HG03469 (cell line): ENCODE results near the gene CCDC27.
"Not testable (repeated sequence)": the region's sequence is repeated elsewhere in the genome, so short reads cannot be mapped to it uniquely, and the experiment has no call there.

Experiments used
- ATAC-seq: cut with Tn5 transposase; IDR thresholded peaks from one replicate; pipeline ENCODE4 v1.9.1; 2021; ENCODE audit warnings: mild to moderate bottlenecking, moderate library complexity, moderate number of reproducible peaks; ENCODE audit not compliant: unreplicated experiment

CCDC27 gene

DNA sequence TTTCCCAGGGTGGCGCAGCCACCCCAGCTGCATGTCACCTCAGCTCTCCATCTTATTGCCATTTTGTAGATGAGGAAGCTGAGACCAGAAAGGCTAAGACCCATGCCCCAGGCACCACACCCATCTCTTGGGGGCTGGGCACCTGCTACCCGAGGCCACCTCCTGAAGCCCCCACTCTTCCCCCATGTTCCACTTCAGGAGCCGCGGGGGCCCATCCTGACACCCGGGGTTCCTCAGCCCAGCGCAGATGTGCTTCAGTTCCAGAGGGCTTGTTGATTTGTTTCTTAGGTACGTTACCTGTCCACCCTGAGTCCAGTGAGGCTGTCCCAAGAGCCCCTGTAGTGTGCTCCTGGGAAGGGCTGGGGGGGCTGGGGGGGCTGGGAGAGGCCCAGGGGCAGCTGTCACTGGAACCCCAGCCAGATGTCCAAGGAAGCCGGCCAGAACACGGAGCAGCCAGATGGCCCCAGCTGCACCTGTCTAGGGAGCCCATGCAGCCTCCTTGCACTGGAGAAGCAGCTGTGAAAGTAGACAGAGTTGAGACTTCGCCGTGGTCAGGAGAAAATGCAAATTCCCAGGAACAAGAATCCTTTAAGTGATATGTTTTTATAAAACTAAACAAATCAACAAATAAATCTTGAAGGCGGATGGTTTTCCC, 17.1 kb upstream of the CCDC27 start:
- no peak for ATAC-seq

DNA sequence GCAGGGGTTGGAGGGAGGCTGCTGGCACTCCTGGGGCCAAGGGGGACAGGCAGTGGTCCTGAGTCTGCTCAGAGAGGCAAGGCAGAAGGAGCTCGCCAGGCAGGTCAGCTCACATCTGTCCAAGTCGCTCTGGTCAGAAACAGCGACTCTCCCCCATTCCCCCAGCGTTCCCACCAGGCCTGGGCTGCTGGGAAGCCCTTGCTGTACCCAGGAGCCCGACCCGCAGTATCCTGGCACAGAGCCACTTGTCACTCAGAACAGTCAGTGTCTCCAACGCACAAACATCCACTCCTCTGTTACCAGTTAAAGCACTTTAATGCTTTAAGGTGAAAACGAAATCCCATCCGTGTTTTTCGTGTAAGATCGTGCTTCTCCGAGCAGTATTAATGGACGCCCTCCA, 16.6 kb upstream of the CCDC27 start:
- ATAC-seq, result no peak

DNA sequence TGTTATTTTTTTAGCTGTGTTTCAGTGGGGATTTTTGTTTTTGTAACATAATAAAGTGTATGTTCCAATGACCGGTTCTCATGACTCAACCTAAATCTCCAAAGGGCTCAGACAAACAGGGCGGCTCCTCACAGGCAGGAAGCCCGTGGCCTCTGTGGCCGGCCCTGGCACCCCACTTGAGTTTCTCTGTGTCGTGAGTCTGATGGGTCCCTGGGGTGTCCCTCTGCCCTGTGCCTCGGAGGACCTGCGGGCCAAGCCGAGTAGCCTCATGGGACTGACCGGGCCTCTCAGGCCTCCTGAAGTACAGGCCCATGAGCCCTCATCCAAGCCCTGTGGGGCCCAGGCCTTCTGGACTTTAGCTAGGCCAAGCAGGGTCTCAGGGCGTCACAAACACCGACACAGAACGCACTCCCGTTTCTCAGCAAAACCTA, 16.1 kb upstream of the CCDC27 start:
- no peak for ATAC-seq

DNA sequence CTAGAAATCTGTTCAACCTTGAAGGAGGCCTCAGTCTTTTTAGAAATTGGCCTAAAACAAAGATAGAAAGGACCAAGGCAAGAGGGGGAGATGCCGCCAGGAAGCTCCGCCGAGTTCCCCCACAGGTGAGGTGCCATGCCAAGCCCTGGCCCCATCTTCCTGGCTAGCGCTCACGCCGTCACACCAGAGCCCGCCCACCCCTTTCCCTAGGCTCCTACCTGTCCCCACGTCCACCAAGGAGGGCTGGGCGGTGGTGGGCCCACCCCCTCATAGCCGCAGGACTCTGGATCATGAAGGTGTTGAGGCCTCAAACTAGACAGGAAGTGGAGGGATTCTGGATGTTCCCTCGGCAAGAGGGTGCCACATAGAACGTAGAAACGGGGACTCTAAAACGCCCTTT, 15.5 kb upstream of the CCDC27 start:
- ATAC-seq, result no peak

DNA sequence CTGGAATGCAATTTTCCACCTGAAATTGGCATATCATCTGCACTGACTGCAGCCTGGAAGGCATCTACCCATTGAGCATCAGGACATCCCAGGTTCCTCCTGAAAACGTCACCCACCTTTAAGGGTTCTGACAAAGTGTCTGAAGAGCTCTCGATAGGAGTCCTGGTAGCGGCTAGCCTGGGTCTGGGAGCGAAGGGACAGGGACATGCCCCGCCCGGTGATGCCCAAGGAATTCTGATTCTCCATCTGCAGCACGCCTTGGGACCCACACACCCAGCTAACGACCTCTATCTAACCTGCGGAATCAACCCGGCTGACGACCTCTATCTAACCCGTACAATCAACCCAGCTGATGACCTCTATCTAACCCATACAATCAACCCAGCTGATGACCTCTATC, 13.3 kb upstream of the CCDC27 start:
- no peak for ATAC-seq

DNA sequence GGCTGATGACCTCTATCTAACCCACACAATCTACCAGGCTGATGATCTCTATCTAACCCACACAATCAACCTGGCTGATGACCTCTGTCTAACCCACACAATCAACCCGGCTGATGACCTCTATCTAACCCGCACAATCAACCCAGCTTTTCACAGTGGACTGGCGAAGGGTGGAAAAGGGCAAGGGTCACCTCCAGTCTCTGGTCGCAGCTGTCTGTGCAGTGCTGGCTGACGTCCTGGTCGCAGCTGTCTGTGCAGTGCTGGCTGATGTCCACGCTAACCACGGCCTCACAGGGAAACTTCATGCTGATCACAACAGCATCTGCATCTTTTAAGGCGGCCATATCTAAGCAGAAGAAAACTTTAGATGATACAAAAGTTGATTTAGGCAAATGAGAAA, 12.2 kb upstream of the CCDC27 start:
- ATAC-seq, result no peak

DNA sequence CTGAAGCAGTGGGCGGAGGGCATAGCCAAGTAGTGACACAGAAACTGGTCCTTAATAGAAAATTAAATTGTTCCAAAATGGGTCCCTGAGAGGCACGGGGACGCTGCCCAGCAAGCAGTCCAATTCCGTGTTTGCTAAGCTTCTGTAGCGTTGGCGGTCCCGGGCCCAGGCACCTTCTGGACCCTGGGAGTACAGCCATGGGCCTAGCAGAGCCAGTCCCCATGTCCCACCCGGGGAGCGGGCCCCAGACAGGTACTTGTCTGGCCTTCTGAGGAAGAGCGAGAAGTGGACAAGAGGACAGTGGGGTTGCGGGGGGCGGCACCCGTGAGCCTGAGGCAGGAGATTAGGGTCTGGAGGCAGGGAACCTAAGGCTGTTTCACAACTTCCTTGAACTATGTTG, 11.5 kb upstream of the CCDC27 start:
- no peak for ATAC-seq

DNA sequence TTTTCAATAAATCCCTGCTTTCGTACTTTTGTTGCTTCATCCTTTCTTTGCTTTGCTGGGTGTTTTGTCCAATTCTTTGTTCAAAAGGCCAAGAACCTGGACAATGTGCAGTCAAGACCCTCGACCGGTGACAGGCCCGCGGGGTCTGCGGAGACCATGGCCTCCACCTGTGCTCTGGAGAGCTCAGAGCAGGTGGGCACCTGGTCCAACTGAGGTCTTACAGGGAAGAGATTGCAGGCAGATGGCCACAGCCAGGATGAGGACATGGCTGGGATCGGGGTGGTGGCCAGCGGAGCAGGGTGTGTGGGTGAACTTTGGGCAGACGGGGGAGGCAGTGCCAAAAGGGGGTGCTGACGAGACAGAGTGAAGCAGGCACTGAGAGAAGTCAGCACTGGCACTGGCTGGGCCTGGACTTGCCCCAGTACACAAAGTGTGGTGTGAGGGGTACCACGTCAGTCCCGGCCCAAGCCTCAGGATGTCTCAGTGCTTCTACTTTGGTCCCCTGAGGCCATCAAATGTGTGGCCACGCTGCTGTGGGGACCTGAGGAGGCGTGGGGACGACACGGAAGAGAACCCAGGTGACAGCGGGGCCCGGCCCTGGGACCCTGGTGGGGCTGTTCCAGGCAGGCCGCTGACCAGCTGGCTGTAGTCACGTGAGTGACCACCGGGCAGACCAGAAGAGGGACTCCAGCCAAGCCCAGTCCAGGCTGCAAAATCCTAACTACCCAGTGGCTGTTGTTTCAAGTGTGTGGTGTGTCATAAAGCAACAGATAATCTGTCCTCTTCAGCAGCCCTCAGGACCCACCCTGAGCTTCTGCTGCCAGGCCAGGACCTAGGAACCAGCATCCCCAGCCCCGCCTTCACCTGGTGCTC, 10.4 kb upstream of the CCDC27 start:
- ATAC-seq, result no peak

DNA sequence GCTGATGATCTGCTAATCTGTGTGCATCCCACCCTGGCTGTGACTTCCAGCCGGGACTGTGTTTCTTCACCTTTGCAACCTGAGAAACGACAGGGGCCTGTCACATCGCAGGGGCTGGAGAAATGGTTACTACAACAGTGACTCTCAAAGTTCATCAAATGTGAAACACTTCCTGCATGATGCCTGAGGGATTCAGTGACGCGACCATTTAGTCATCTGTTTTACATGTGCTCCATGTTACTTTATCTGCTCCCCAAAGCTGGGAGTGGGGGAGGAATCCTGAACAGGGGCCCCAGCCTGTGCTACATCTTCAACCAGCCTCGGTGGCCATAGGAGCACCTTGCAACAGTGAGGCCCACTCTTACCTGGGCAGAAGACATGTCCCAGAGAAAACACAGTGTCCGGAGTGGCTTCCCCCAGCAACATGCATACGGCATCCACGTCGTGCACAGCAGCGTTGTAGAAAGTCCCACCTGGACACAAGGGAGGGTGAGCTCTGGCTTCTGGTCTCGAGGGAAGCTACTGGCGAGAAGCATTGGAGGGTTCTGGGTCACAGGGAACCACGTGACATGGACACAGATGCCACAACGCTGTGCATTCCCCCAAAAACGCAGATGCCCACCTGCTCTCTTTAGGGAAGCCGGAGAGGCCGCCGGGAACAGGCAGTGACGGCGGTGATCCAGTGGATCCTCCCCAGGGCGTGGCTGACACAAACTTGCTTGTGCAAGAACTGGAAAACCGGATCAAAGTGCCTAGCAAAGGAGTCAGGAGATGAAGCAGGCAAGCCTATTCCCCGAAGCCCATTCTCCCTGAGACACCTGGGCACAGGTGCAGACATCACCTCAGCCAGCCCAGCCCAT, 9.6 kb upstream of the CCDC27 start:
- no peak for ATAC-seq

DNA sequence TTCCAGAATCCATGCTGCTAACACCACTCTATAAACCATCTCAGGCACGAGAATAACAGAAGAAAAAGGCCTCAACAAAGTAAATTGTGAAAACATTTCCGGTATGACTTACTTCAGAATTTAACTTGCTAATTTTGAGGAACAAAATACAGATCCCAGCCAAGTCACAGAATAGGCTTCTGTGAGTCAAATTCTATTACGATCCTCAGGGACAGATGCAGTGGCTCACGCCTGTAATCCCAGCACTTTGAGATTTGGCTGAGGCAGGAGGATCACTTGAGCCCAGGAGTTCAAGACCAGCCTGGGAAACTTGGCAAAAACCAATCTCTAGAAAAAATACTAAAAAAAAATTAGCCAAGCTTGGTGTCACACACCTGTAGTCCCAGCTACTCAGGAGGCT, 8.8 kb upstream of the CCDC27 start:
- ATAC-seq, result no peak

DNA sequence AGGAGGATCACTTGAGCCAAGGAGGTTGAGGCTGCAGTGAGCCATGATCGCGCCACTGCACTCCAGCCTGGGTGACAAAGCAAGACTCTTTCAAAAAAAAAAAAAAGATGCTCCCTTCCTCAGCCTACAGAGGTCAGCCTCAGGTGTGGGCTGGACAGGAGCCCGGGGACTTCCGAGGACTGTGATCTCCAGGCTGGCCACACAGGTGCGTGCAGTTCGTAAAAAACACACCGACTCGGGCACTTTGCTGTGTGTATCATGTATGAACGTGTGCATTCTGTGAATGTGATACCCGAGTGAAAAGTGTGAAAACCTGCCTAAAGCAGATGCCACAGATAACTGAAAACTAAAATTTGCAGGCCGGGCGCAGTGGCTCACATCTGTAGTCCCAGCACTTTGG, 8.4 kb upstream of the CCDC27 start:
- no peak for ATAC-seq

DNA sequence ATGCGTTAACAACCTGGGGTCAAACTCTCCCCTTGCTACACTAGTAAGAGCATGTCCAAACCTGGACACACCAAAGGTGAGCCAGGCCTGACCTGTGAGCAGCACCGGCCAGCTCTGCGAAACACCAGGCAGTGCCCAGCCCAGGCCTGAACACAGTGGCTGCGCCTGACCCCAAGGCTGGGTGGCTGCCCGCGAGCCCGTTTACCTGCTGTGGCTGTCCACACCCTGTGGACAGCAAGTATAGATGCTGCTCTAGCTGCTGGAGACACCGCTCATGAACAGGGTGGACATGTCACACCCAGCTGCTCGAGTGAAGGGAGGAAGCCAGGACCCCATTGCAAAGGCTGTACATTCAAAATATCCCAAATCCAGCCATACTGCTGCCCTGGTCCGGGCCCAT, 7.6 kb upstream of the CCDC27 start:
- no peak for ATAC-seq

DNA sequence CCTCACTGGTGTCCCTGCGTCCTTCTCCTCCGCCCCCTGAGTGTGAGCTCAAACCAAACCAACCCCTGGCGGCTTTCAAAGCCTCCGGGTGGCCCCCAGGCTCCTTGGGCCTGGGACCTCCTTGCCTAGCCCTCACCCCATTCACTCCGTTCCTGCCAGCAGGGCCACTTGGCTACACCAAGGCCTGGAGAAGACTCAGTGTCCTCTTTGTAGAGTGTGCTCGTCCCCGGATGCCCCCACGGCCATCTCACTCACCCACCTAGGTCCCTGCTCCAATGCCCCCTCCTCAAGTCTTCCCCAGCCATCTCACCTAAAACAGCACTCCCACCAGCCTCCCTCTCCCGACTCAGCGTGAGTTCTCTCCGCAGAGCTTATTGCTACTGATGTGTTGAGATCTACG, 7.2 kb upstream of the CCDC27 start:
- no peak for ATAC-seq

DNA sequence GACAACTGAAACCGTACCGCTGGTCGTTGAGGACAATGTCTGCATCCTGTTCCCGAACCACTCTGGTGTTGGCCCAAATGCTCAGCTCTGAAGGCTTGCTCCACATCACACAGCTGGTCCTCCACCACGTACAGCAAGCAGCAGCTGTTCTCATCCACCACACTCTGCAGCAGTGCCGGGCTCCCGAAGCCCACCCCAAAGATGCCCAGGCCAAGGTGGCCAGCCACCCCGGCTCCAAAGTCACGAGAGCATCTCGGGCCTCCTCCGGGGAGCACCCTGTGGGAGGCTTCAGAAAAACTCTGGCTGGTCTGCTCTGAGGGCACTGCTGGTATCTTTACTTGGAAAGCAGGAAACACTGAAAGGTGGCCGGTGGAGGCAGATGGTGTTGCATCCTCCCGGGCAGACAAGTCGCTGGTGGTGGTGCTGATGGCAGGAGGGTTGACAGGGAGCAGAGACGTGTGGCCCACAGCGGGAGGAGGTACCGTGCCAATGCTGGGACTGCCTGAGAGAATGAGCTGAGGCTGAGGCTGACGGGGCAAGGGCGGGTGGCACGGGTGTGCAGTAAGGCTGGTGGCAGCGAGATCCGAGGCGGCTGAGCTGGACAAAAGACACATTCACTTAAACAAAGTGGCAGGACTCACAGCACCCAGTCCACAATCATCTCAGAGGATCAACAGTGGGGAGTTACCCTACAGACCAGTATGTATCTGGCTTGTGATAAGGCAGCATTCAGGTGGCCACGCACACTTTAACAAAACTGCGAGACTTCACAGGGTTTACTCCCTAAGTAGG, 6.5 kb upstream of the CCDC27 start:
- no peak for ATAC-seq

DNA sequence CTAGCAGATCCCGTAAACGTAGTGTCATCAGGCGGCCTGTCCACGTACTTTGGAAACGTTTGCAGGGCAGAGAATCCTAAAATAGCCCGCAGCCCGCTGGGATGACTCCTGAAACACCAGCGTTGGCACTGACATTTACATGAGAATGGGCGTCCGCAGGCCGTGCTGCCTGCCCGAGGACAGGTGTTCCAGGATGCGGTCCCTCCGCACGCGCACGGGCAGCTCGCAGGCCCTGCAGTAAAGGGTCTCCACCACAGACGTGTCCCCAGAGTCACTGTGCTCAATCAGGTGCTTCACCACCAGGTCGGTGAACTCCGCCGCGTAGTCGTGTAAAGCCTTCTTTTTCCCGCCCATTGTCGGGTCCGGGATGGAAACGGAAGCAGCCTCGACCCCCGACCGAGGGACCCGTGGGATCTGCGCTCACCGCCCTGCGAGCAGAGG, 5.8 kb upstream of the CCDC27 start:
- ATAC-seq, result no peak

DNA sequence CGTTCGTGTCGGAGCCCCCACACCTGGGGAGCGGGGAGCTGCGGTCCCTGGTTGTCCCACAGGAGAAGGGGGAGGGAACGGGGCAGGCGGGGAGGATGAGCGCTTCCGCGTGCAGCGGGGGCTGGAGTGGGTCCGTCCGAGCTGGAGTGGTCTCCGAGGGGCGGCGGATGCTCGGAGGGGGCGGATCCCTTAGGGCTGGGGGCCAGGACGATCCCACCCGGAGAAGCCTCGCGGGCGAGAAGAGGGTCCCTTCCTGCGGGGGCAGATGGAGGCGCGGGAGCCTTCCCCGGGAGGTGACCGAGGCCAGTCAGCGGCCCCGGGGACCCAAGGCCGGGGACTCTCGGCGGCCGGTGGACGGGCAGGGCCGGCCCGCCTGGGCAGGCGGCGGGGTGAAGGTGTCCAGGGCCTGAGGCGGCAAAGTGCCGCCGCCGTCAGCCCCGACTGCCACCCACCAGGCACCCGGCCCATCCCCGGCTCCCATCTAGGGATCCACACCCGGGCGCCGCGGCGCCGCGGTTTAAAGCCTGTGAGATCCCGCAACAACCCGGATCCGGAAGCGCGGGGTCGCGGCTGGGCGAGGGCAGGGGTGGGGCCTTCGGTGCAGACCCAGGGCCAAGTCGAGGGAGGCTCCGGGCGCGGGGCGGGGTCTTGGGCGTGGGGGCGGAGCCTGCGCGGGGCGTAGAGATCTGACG, 5.3 kb upstream of the CCDC27 start:
- ATAC-seq, result no peak

DNA sequence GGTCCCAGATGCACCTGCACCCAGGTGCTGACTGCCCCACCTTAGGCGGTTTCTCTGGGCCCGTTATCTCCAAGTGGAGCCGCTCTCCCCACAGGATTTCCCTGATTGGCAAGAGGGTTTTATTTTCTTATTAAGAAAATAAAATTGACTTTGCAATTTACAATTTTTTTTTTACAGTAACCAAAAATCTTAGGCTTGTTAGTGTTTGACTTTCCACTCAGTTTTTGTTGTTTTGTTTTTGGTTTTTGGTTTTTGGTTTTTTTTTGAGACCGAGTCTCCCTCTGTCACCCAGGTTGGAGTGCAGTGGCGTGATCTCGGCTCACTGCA, 4.8 kb upstream of the CCDC27 start:
- no peak for ATAC-seq

DNA sequence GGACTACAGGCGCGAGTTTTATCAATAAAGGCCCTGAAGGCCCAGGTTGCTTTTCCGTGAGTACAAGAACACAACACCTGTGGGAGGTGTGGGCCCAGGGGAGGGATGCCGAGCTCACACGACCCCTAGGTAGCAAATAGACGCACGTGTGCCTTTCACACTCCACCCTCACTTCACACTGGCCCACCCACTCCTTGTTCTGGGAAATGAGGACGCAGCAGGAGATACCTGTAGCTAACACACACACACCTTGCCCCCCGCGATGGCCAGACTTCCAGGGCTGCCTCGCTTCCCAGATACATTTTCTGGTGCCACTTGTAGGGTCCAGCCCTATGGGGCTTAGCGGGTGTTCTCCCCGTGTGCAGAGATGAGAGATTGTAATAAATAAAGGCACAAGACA, 4.3 kb upstream of the CCDC27 start:
- ATAC-seq, result no peak

DNA sequence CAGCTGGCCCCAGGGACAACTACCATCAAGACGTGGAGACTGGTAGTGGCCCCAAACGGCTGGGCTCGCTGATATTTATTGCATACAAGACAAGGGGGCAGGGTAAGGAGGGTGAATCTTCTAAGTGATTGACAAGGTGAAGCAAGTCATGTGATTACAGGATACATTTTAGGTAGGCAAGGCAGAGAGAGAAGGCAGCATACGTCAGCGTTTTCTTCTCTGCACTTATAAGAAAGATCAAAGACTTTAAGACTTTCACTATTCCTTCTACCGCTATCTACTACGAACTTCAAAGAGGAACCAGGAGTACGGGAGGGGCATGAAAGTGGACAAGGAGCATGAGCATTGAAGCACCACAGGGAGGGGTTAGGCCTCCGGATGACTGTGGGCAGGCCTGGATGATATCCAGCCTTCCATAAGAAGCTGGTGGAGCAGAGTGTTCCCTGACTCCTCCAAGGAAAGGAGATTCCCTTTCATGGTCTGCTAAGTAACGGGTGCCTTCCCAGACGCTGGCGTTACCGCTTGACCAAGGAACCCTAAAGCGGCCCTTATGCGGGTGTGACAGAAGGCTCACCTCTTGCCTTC, 3.8 kb upstream of the CCDC27 start:
- ATAC-seq, result not testable (repeated sequence)

DNA sequence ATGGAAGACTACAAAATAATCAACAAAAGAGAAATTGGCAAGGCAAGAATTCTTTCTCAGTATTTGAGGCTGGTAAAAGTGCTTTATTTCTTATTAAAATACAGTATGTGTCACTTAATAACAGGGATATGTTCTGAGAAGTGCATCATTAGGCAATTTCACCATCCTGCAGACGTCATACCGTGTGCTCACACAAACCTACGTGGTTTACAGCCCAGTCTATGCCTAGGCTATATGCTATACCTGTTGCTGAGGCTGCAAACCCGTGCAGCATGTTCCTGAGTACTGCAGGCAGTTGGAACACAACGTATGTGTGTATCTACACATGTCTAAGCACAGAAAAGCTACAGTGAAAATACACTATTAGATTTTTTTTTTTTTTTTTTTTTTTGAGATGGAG, 2.7 kb upstream of the CCDC27 start:
- no peak for ATAC-seq
